ENCODE results near the gene SETDB2. TPM values are rescaled to one million over a fixed set of nuclear protein-coding genes. Genes with fewer than 3 reads are reported as not detected.

The SETDB2 gene
- total and polyA plus RNA-seq, 4 donors: 5.0 to 22.9 (median 8.6) TPM

- Histone ChIP-seq H3K36me3 (ENCODE audit: control insufficient read depth in 4 of 4, insufficient read depth in 4 of 4, low read length in 4 of 4) (peaks cover 2 to 16% (median 6%) of the 10 kb centered on the region in 4 donors), H3K4me3 (no peak overlapping the region), H3K9ac (ENCODE audit: insufficient read depth in 1 of 2, low read length in 2 of 2) (no peak overlapping the region), H3K27ac (ENCODE audit: low read depth in 1 of 2, low read length in 1 of 2) (no peak overlapping the region), H3K4me1 (ENCODE audit: control insufficient read depth in 5 of 5, insufficient read depth in 5 of 5, low read length in 5 of 5) (peaks cover 0 to 15% (median 0%) of the 10 kb centered on the region in 5 donors), H3K27me3 (ENCODE audit: control insufficient read depth in 3 of 3, insufficient read depth in 3 of 3, low read length in 2 of 3) (no peaks in the 10 kb centered on the region), H3K9me3 (ENCODE audit: control insufficient read depth in 4 of 4, insufficient read depth in 3 of 4, low read length in 3 of 4) (no peaks in the 10 kb centered on the region)
- TF ChIP-seq, protein P1, sequence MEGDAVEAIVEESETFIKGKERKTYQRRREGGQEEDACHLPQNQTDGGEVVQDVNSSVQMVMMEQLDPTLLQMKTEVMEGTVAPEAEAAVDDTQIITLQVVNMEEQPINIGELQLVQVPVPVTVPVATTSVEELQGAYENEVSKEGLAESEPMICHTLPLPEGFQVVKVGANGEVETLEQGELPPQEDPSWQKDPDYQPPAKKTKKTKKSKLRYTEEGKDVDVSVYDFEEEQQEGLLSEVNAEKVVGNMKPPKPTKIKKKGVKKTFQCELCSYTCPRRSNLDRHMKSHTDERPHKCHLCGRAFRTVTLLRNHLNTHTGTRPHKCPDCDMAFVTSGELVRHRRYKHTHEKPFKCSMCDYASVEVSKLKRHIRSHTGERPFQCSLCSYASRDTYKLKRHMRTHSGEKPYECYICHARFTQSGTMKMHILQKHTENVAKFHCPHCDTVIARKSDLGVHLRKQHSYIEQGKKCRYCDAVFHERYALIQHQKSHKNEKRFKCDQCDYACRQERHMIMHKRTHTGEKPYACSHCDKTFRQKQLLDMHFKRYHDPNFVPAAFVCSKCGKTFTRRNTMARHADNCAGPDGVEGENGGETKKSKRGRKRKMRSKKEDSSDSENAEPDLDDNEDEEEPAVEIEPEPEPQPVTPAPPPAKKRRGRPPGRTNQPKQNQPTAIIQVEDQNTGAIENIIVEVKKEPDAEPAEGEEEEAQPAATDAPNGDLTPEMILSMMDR (IDR thresholded peaks at IDR 0.05; ENCODE audit: control extremely low read depth, extremely low read depth): no peak
- ATAC-seq (ENCODE audit: insufficient read depth, low FRiP score) (no peak), DNase-seq (no peak)
Measured at GRCh38 chr13:49533011-49533410, 88.9 kb downstream of the SETDB2 start.

GRCh38 chr13:49533591-49534269 lies 89.7 kb downstream of the SETDB2 start:
- no peak overlapping the region for H3K27ac ChIP-seq (ENCODE audit: low read depth in 1 of 2, low read length in 1 of 2)
- WGBS, 2 donors: 34 to 69% methylated on average over 7 of the region's 7 CpGs

GRCh38 chr13:49536144-49536873 lies 92.2 kb downstream of the SETDB2 start:
- Histone ChIP-seq H3K9ac (ENCODE audit: insufficient read depth in 1 of 2, low read length in 2 of 2) (no peak overlapping the region), H3K4me3 (no peak overlapping the region), H3K9me3 (ENCODE audit: control insufficient read depth in 4 of 4, insufficient read depth in 3 of 4, low read length in 3 of 4) (no peaks in the 10 kb centered on the region), H3K4me1 (ENCODE audit: control insufficient read depth in 5 of 5, insufficient read depth in 5 of 5, low read length in 5 of 5) (peaks cover 0 to 15% (median 0%) of the 10 kb centered on the region in 5 donors), H3K27ac (ENCODE audit: low read depth in 1 of 2, low read length in 1 of 2) (no peak overlapping the region), H3K36me3 (ENCODE audit: control insufficient read depth in 4 of 4, insufficient read depth in 4 of 4, low read length in 4 of 4) (peaks cover 7 to 23% (median 13%) of the 10 kb centered on the region in 4 donors), H3K27me3 (ENCODE audit: control insufficient read depth in 3 of 3, insufficient read depth in 3 of 3, low read length in 2 of 3) (no peaks in the 10 kb centered on the region)
- no peak for ATAC-seq (ENCODE audit: insufficient read depth, low FRiP score)
- 48 to 67% methylated on average over 7 of the region's 7 CpGs for WGBS, 2 donors
- TF ChIP-seq, protein P1 (IDR thresholded peaks at IDR 0.05; ENCODE audit: control extremely low read depth, extremely low read depth): no peak
- no peak for DNase-seq

More at GRCh38 chr13:49533591-49534269, 89.7 kb downstream of the SETDB2 start:
- no peak for ATAC-seq (ENCODE audit: insufficient read depth, low FRiP score)
- TF ChIP-seq, protein P1 (IDR thresholded peaks at IDR 0.05; ENCODE audit: control extremely low read depth, extremely low read depth): no peak
- DNase-seq: no peak
- Histone ChIP-seq H3K27me3 (ENCODE audit: control insufficient read depth in 3 of 3, insufficient read depth in 3 of 3, low read length in 2 of 3) (no peaks in the 10 kb centered on the region), H3K9me3 (ENCODE audit: control insufficient read depth in 4 of 4, insufficient read depth in 3 of 4, low read length in 3 of 4) (no peaks in the 10 kb centered on the region), H3K9ac (ENCODE audit: insufficient read depth in 1 of 2, low read length in 2 of 2) (no peak overlapping the region), H3K4me3 (no peak overlapping the region), H3K36me3 (ENCODE audit: control insufficient read depth in 4 of 4, insufficient read depth in 4 of 4, low read length in 4 of 4) (peaks cover 0 to 21% (median 5%) of the 10 kb centered on the region in 4 donors), H3K4me1 (ENCODE audit: control insufficient read depth in 5 of 5, insufficient read depth in 5 of 5, low read length in 5 of 5) (peaks cover 0 to 15% (median 0%) of the 10 kb centered on the region in 5 donors)
